ENCODE results near the gene XIRP2. TPM values are rescaled to one million over a fixed set of nuclear protein-coding genes. Genes with fewer than 3 reads are reported as not detected.

Gene XIRP2
- total and polyA plus RNA-seq, 10 of the 15 experiments (the other 5 are each of a cell fraction or from before 2014, with no cell fraction given) = 0.03 TPM; not detected in 9

DNA sequence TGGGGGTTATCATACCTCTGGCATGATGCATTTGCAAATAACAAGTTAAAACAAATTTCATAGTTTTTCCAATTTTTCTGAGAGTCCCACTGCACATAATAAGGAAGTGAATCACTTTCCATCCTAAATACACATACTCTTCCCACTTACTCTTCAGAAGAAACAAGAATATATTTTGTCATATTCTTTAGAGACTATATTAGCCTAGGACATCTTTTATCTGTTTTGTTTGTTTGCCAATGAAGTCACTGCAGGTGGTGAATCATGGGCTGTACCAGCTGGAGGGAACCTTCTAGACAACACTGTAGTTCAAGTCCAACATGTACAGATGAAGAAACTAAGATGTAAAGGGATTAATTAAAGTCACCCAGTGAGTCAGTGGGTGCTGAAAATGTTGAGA is 116.8 kb downstream of the XIRP2 start:
- in situ Hi-C loops (cut with MboI) (no loop called here), intact Hi-C loops (cut with micrococcal nuclease; ENCODE audit: unreplicated experiment) (no loop called here)
- ChIA-PET CTCF (no interaction called here), SMC1A (ENCODE audit: uncharacterized antibody, unreplicated experiment) (no interaction called here), POLR2A (no interaction called here), RAD21 (ENCODE audit: unreplicated experiment) (no interaction called here)
- ATAC-seq (no peak), DNase-seq (ENCODE audit: low read depth, low spot score) (no peak), FAIRE-seq (no peak)
- Histone ChIP-seq H3K4me3 (no peak overlapping the region), H3K9me3 (replicated peaks; ENCODE audit: control insufficient read depth, insufficient read depth, low read length) (no peaks in the 10 kb centered on the region), H3K27me3 (replicated peaks in 1 of 2; ENCODE audit: control insufficient read depth in 2 of 2, insufficient read depth in 2 of 2, low read length in 1 of 2) (no peaks in the 10 kb centered on the region), H2AFZ (ENCODE audit: control insufficient read depth, low read depth, low read length) (no peak overlapping the region), H3K27ac (ENCODE audit: control insufficient read depth, insufficient read depth) (no peak overlapping the region), H3K79me2 (ENCODE audit: control insufficient read depth, insufficient read depth, low read length) (no peaks in the 10 kb centered on the region), H3K9ac (ENCODE audit: control insufficient read depth, insufficient read depth, low read length) (no peak overlapping the region), H3K36me3 (ENCODE audit: control insufficient read depth in 2 of 2, insufficient read depth in 2 of 2, low read length in 1 of 2) (no peaks in the 10 kb centered on the region), H3K4me2 (ENCODE audit: control insufficient read depth, insufficient read depth) (no peak overlapping the region), H4K20me1 (ENCODE audit: control insufficient read depth, insufficient read depth) (no peaks in the 10 kb centered on the region), H3K4me1 (ENCODE audit: control insufficient read depth, insufficient read depth, low read length) (no peaks in the 10 kb centered on the region)
- TF ChIP-seq, protein P1, sequence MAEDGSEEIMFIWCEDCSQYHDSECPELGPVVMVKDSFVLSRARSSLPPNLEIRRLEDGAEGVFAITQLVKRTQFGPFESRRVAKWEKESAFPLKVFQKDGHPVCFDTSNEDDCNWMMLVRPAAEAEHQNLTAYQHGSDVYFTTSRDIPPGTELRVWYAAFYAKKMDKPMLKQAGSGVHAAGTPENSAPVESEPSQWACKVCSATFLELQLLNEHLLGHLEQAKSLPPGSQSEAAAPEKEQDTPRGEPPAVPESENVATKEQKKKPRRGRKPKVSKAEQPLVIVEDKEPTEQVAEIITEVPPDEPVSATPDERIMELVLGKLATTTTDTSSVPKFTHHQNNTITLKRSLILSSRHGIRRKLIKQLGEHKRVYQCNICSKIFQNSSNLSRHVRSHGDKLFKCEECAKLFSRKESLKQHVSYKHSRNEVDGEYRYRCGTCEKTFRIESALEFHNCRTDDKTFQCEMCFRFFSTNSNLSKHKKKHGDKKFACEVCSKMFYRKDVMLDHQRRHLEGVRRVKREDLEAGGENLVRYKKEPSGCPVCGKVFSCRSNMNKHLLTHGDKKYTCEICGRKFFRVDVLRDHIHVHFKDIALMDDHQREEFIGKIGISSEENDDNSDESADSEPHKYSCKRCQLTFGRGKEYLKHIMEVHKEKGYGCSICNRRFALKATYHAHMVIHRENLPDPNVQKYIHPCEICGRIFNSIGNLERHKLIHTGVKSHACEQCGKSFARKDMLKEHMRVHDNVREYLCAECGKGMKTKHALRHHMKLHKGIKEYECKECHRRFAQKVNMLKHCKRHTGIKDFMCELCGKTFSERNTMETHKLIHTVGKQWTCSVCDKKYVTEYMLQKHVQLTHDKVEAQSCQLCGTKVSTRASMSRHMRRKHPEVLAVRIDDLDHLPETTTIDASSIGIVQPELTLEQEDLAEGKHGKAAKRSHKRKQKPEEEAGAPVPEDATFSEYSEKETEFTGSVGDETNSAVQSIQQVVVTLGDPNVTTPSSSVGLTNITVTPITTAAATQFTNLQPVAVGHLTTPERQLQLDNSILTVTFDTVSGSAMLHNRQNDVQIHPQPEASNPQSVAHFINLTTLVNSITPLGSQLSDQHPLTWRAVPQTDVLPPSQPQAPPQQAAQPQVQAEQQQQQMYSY (CRISPR knock-in tag; IDR thresholded peaks at IDR 0.05) = no peak
- BruUV-seq (replicated peaks) = no TSS peak

- Histone ChIP-seq H4K20me1 (ENCODE audit: control insufficient read depth, insufficient read depth) (no peaks in the 10 kb centered on the region), H2AFZ (ENCODE audit: control insufficient read depth, low read depth, low read length) (no peak overlapping the region), H3K9me3 (replicated peaks; ENCODE audit: control insufficient read depth, insufficient read depth, low read length) (no peaks in the 10 kb centered on the region), H3K4me1 (ENCODE audit: control insufficient read depth, insufficient read depth, low read length) (no peaks in the 10 kb centered on the region), H3K4me2 (ENCODE audit: control insufficient read depth, insufficient read depth) (no peak overlapping the region), H3K9ac (ENCODE audit: control insufficient read depth, insufficient read depth, low read length) (no peak overlapping the region), H3K27me3 (replicated peaks in 1 of 2; ENCODE audit: control insufficient read depth in 2 of 2, insufficient read depth in 2 of 2, low read length in 1 of 2) (no peaks in the 10 kb centered on the region), H3K79me2 (ENCODE audit: control insufficient read depth, insufficient read depth, low read length) (no peaks in the 10 kb centered on the region), H3K36me3 (ENCODE audit: control insufficient read depth in 2 of 2, insufficient read depth in 2 of 2, low read length in 1 of 2) (no peaks in the 10 kb centered on the region), H3K4me3 (no peak overlapping the region), H3K27ac (ENCODE audit: control insufficient read depth, insufficient read depth) (no peak overlapping the region)
- SMC1A ChIA-PET (ENCODE audit: uncharacterized antibody, unreplicated experiment) = no interaction called here
- ATAC-seq (no peak), DNase-seq (ENCODE audit: low read depth, low spot score) (no peak), FAIRE-seq (no peak)
- no TSS peak for BruUV-seq (replicated peaks)
- POLR2A ChIA-PET = no interaction called here
- 5% methylated on average over 1 of the region's 1 CpG for WGBS (ENCODE audit: insufficient coverage, insufficient replicate concordance, low lambda C conversion rate, missing lambda C conversion rate)
- CTCF ChIA-PET = no interaction called here
- intact Hi-C loops (cut with micrococcal nuclease; ENCODE audit: unreplicated experiment) (no loop called here), in situ Hi-C loops (cut with MboI) (no loop called here)
- RAD21 ChIA-PET (ENCODE audit: unreplicated experiment) = no interaction called here
- TF ChIP-seq ELK1 (IDR thresholded peaks at IDR 0.05; ENCODE audit: low read depth, low read length) (no peak), SP1 (IDR thresholded peaks at IDR 0.05; ENCODE audit: low read depth, low read length) (no peak), STAT1 (conservative IDR thresholded peaks at IDR 0.05) (no peak), REST (IDR thresholded peaks at IDR 0.05; ENCODE audit: low read depth, low read length) (no peak), WRNIP1 (IDR thresholded peaks at IDR 0.05; ENCODE audit: borderline replicate concordance, low read depth, low read length) (no peak), ZNF207 (IDR thresholded peaks at IDR 0.05; ENCODE audit: borderline replicate concordance) (no peak), EP300 (IDR thresholded peaks at IDR 0.05; ENCODE audit: borderline replicate concordance in 1 of 2, control insufficient read depth in 1 of 2, low read depth in 2 of 2, low read length in 2 of 2) (no peak), HDAC6 (IDR thresholded peaks at IDR 0.05; ENCODE audit: unreplicated experiment) (no peak), CHD1 (IDR thresholded peaks at IDR 0.05; ENCODE audit: low read depth, low read length) (no peak)
These were observed 124.9 kb downstream of the XIRP2 start for GRCh38 chr2:167013227-167013626.
